ENCODE measurements around the gene ACTL8.

ACTL8 gene

DNA sequence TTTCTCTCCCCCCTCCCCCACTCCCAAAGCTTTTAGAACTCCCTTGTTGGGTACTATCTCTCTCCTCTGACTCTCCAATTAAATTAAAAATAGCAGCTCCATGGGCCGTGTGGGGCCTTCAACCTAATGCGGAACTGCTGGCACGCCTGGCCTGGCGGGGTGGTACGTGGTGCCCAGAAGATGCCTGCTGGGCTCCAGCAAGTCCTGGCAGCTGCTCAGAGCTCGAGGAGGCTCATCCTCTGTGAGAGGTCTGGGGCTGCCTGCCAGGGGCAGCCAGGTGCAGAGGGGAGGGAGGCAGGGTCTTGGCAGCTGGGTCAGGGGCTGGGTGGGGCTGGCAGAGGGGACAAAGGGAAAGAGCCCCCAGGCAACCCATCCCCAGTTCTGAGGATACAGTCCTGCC is 74.4 kb downstream of the ACTL8 start:
- DNase-seq (ENCODE audit: low read depth, low spot score) = no peak
- TF ChIP-seq, protein P1, sequence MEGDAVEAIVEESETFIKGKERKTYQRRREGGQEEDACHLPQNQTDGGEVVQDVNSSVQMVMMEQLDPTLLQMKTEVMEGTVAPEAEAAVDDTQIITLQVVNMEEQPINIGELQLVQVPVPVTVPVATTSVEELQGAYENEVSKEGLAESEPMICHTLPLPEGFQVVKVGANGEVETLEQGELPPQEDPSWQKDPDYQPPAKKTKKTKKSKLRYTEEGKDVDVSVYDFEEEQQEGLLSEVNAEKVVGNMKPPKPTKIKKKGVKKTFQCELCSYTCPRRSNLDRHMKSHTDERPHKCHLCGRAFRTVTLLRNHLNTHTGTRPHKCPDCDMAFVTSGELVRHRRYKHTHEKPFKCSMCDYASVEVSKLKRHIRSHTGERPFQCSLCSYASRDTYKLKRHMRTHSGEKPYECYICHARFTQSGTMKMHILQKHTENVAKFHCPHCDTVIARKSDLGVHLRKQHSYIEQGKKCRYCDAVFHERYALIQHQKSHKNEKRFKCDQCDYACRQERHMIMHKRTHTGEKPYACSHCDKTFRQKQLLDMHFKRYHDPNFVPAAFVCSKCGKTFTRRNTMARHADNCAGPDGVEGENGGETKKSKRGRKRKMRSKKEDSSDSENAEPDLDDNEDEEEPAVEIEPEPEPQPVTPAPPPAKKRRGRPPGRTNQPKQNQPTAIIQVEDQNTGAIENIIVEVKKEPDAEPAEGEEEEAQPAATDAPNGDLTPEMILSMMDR (IDR thresholded peaks at IDR 0.05; ENCODE audit: low read depth, low read length) = no peak
- in situ Hi-C loops (cut with HindIII; ENCODE audit: low sequenced_read_pairs) = no loop called here
- no peak overlapping the region for H3K4me3 ChIP-seq (ENCODE audit: low read depth, low read length)

DNA sequence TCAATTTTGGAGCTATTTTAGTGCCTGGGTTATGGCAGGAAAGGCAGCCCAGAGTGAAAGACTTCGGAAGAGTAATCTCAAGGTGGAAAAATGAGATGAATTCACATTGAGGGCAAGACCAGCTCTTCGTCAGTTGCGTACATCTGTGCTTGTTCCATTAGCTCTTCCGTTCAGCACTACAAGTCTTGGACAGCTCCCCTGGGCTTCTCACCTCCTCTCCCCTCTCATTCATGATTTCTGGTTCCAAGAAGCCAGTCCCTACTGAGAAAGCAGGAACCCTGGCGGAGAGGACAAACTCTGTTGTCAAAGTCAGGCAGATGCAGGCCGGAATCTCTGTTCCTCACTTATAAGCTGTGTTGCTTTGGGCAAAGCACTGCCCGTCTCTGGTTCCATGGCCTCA is 76.5 kb downstream of the ACTL8 start:
- TF ChIP-seq, protein P1 (IDR thresholded peaks at IDR 0.05; ENCODE audit: low read depth, low read length) = no peak
- in situ Hi-C loops (cut with HindIII; ENCODE audit: low sequenced_read_pairs) = no loop called here
- DNase-seq (ENCODE audit: low read depth, low spot score) = peak; percentile 41
- H3K4me3 ChIP-seq (ENCODE audit: low read depth, low read length) = no peak overlapping the region

- no peak for DNase-seq (ENCODE audit: low read depth, low spot score)
- H3K4me3 ChIP-seq (ENCODE audit: low read depth, low read length) = no peak overlapping the region
- in situ Hi-C loops (cut with HindIII; ENCODE audit: low sequenced_read_pairs) = no loop called here
- TF ChIP-seq, protein P1 (IDR thresholded peaks at IDR 0.05; ENCODE audit: low read depth, low read length) = no peak
Measured at GRCh38 chr1:17833661-17834501, 78.7 kb downstream of the ACTL8 start.

- H3K4me3 ChIP-seq (ENCODE audit: low read depth, low read length) = no peak overlapping the region
- TF ChIP-seq, protein P1 (IDR thresholded peaks at IDR 0.05; ENCODE audit: low read depth, low read length) = no peak
- DNase-seq (ENCODE audit: low read depth, low spot score) = no peak
- in situ Hi-C loops (cut with HindIII; ENCODE audit: low sequenced_read_pairs) = no loop called here
Measured at GRCh38 chr1:17834561-17835100, 79.5 kb downstream of the ACTL8 start.

DNA sequence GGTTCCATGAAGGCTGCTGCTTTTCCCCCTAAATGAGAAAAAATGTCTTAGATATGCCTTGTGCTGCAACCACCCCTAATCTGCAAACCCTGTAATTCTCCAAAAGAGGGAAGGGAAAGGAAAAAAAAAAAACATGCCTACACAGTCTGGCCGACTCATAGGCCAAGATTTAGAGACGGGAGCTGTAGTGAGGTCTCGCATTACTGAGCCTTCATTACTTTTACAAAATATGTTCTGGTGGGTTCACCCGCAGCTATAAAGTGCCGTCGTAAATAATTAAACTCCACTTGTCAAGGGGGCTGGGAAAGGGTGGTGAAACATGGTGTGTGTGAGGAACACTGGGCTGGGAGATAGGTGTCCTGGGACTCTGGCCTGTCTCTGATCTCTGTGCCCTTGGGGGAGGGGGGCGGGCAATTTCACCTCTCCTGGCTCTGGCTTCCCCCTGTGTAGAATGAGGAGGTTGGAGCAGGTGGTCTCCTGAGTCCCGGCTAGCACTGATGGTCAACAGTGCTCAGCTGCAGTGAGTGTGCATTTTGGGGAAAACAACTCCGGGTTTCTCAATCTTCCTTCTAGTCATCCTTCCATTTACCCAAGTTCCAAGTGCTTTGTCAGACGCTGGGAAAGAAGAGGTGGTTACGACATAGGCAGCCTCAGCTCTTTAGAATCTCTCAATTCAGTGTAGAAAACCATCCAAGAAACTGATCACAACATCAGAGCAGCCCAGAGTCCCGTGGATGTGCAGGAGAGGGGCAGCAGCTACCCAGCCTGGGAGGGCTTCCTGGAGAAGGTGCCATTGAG is 82.3 kb downstream of the ACTL8 start:
- no peak overlapping the region for H3K4me3 ChIP-seq (ENCODE audit: low read depth, low read length)
- DNase-seq (ENCODE audit: low read depth, low spot score) = no peak
- TF ChIP-seq, protein P1 (IDR thresholded peaks at IDR 0.05; ENCODE audit: low read depth, low read length) = no peak
- in situ Hi-C loops (cut with HindIII; ENCODE audit: low sequenced_read_pairs) = no loop called here

GRCh38 chr1:17839641-17840196 is 84.6 kb downstream of the ACTL8 start:
- in situ Hi-C loops (cut with HindIII; ENCODE audit: low sequenced_read_pairs) = no loop called here
- no peak overlapping the region for H3K4me3 ChIP-seq (ENCODE audit: low read depth, low read length)
- no peak for DNase-seq (ENCODE audit: low read depth, low spot score)
- TF ChIP-seq, protein P1 (IDR thresholded peaks at IDR 0.05; ENCODE audit: low read depth, low read length) = no peak
